Esophagus muscularis mucosa (tissue), 4 donors: ENCODE data around the gene CCR3. TPM values are rescaled to one million over a fixed set of nuclear protein-coding genes. Genes with fewer than 3 reads are reported as not detected.
A peak's percentile ranks its signal among the peaks of the same experiment; 100 is the strongest.

Experiments
- DNase-seq: peaks from one replicate; pipeline ENCODE4 v3.0.0-alpha.2; 2017; ENCODE audit errors: extremely low spot score
- H3K27ac ChIP-seq, 4 donors: fragments of 200-600 bp; sonication (generic); replicated peaks in 1 of 4; 1 replicate in 3 of 4; 2 replicates in 1 of 4; pipeline ENCODE4 v1.5.1; 2016 to 2019; ENCODE audit warnings: mild to moderate bottlenecking in 1 of 4
- H3K27me3 ChIP-seq, 4 donors: fragments of 200-600 bp; sonication (generic); one replicate each; pipeline versions ENCODE4 v1.5.1 to v1.6.0; 2016 to 2019
- H3K36me3 ChIP-seq, 4 donors: fragments of 200-600 bp; sonication (generic); one replicate each; pipeline ENCODE4 v1.5.1; 2016 to 2019
- H3K4me1 ChIP-seq, 4 donors: fragments of 200-600 bp; sonication (generic); one replicate each; pipeline ENCODE4 v1.5.1; 2016 to 2019
- H3K4me3 ChIP-seq, 4 donors: fragments of 200-600 bp; sonication (generic); 1 replicate in 2 of 4; 2 replicates in 2 of 4; pipeline ENCODE4 v1.5.1; 2016 to 2019; ENCODE audit warnings: mild to moderate bottlenecking in 4 of 4, moderate library complexity in 1 of 4
- H3K9me3 ChIP-seq, 4 donors: fragments of 200-600 bp; sonication (generic); 1 replicate in 3 of 4; 2 replicates in 1 of 4; pipeline ENCODE4 v1.5.1; 2016 to 2019
- CTCF ChIP-seq, 3 experiments: fragments of 200-600 bp in 2 of 3; fragments of 450-650 bp in 1 of 3; sonication (generic) in 2 of 3; IDR thresholded peaks; one replicate each; pipeline ENCODE4 v1.5.1; 2017 to 2019; ENCODE audit warnings: antibody characterized with exemption in 3 of 3, mild to moderate bottlenecking in 2 of 3, moderate library complexity in 1 of 3
- EP300 ChIP-seq: sonication (generic); formaldehyde crosslinking; IDR thresholded peaks from one replicate; pipeline ENCODE4 v1.6.1; 2017; ENCODE audit warnings: antibody characterized with exemption
- POLR2A ChIP-seq: fragments of 450-650 bp; IDR thresholded peaks from one replicate; pipeline ENCODE4 v1.6.1; 2017; ENCODE audit warnings: antibody characterized with exemption, moderate library complexity, mild to moderate bottlenecking, low read depth
- POLR2AphosphoS5 ChIP-seq, 2 donors: sonication (generic); formaldehyde crosslinking; IDR thresholded peaks; one replicate each; pipeline ENCODE4 v1.6.1; 2017; ENCODE audit warnings: antibody characterized with exemption in 2 of 2
- WGBS: methylation state at CpG from one replicate; pipeline ENCODE4 v1.1.5; 2018; 5-methylcytosine and 5-hydroxymethylcytosine counted together
- intact Hi-C: fragments of 100-400 bp; cut with DNase I; formaldehyde crosslinking; loops from one replicate; pipeline ENCODE4 v1.15.1; 2023
- total RNA-seq, 4 donors: library from RNA; depleted of rRNA; stranded (reverse); fragments of >200 nt; gene quantifications; one replicate each; pipeline versions ENCODE4 v1.1.0 to v1.2.1, GENCODE V29; 2016

CCR3 gene
- total RNA-seq, 4 donors from 2014 or later = not detected

GRCh38 chr3:46272028-46272451 lies 29.8 kb downstream of the CCR3 start:
- Histone ChIP-seq H3K27ac (no peak overlapping the region), H3K27me3 (no peaks in the 10 kb centered on the region), H3K4me3 (no peak overlapping the region), H3K4me1 (peaks cover 0 to 16% (median 12%) of the 10 kb centered on the region in 4 donors), H3K9me3 (no peaks in the 10 kb centered on the region), H3K36me3 (no peaks in the 10 kb centered on the region)
- DNase-seq = peak; percentile 87
- TF ChIP-seq CTCF (IDR thresholded peaks at IDR 0.05) (no peak), POLR2AphosphoS5 (IDR thresholded peaks at IDR 0.05) (no peak), EP300 (no peak), POLR2A (no peak)
- intact Hi-C loops = no loop called here
- 30% methylated on average over 4 of the region's 4 CpGs for WGBS

GRCh38 chr3:46276497-46277099 lies 34.3 kb downstream of the CCR3 start:
- H3K36me3 ChIP-seq = no peaks in the 10 kb centered on the region
- H3K27ac ChIP-seq = no peak overlapping the region
- peaks cover 0 to 12% (median 10%) of the 10 kb centered on the region in 4 donors for H3K9me3 ChIP-seq
- intact Hi-C loops = no loop called here
- peak; percentile 91 for DNase-seq
- 64% methylated on average over 9 of the region's 9 CpGs for WGBS
- no peaks in the 10 kb centered on the region for H3K27me3 ChIP-seq
- H3K4me3 ChIP-seq = no peak overlapping the region
- H3K4me1 ChIP-seq = peaks cover 0 to 12% (median 8%) of the 10 kb centered on the region in 4 donors
- TF ChIP-seq POLR2AphosphoS5 (IDR thresholded peaks at IDR 0.05) (no peak), CTCF (IDR thresholded peaks at IDR 0.05) (peak; percentile 17 to 41 (median 27))

GRCh38 chr3:46277476-46277875 lies 35.2 kb downstream of the CCR3 start:
- Histone ChIP-seq H3K27me3 (no peaks in the 10 kb centered on the region), H3K4me3 (no peak overlapping the region), H3K9me3 (peaks cover 0 to 12% (median 10%) of the 10 kb centered on the region in 4 donors), H3K27ac (no peak overlapping the region), H3K36me3 (no peaks in the 10 kb centered on the region), H3K4me1 (peaks cover 0 to 3% (median under 1%) of the 10 kb centered on the region in 4 donors)
- WGBS = 70% methylated on average over 2 of the region's 2 CpGs
- no peak for TF ChIP-seq EP300
- no peak for TF ChIP-seq POLR2A
- no peak for TF ChIP-seq CTCF (IDR thresholded peaks at IDR 0.05)
- TF ChIP-seq POLR2AphosphoS5 (IDR thresholded peaks at IDR 0.05) = no peak
- peak; percentile 55 for DNase-seq
- intact Hi-C loops = no loop called here

- 95% methylated on average over 3 of the region's 3 CpGs for WGBS
- TF ChIP-seq CTCF (IDR thresholded peaks at IDR 0.05) = no peak
- no peak for TF ChIP-seq POLR2A
- no peak for TF ChIP-seq POLR2AphosphoS5 (IDR thresholded peaks at IDR 0.05)
- TF ChIP-seq EP300 = no peak
- Histone ChIP-seq H3K9me3 (peaks cover 0 to 12% (median 10%) of the 10 kb centered on the region in 4 donors), H3K27ac (no peak overlapping the region), H3K36me3 (no peaks in the 10 kb centered on the region), H3K27me3 (no peaks in the 10 kb centered on the region), H3K4me3 (no peak overlapping the region), H3K4me1 (no peaks in the 10 kb centered on the region)
- peak; percentile 19 for DNase-seq
- intact Hi-C loops = no loop called here
Observed at GRCh38 chr3:46278816-46279672, 36.8 kb downstream of the CCR3 start.
